HG03025 (cell line): ENCODE results near the gene PHIP.

Experiments used
- ATAC-seq: cut with Tn5 transposase; IDR thresholded peaks from one replicate; pipeline ENCODE4 v1.9.1; 2021; ENCODE audit warnings: mild to moderate bottlenecking, moderate library complexity; ENCODE audit not compliant: unreplicated experiment, low FRiP score

The PHIP gene

GRCh38 chr6:79028641-79029314 is 49.3 kb downstream of the PHIP start:
- no peak for ATAC-seq

GRCh38 chr6:79011940-79012339 is 66.1 kb downstream of the PHIP start:
- no peak for ATAC-seq

GRCh38 chr6:79010422-79010821 is 67.6 kb downstream of the PHIP start:
- ATAC-seq = no peak

- no peak for ATAC-seq
Measured at GRCh38 chr6:79009819-79010218, 68.2 kb downstream of the PHIP start.

- ATAC-seq = no peak
Measured at GRCh38 chr6:79005497-79005896, 72.6 kb downstream of the PHIP start.

DNA sequence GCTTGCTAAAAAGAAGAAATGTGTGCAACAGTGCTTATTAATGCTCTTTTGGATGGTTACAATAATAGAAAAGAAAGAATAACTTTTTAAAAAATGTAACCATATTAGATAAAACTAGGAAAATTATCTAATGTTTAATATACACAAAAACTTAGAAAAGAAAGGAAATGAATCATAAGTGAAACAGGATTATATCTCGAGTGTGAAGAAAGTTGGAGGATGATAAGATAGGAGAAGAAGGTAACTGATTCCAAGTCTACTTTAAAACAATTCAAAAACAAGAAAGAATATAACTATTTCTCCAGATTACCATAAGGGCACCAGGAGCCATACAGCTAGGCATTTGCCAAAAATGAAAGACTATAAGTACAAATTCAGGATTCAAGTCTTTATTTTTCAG is 73.0 kb downstream of the PHIP start:
- ATAC-seq = no peak

- ATAC-seq = no peak
Measured at GRCh38 chr6:79004239-79004638, 73.8 kb downstream of the PHIP start.

GRCh38 chr6:79001415-79001814 is 76.6 kb downstream of the PHIP start:
- ATAC-seq = no peak

DNA sequence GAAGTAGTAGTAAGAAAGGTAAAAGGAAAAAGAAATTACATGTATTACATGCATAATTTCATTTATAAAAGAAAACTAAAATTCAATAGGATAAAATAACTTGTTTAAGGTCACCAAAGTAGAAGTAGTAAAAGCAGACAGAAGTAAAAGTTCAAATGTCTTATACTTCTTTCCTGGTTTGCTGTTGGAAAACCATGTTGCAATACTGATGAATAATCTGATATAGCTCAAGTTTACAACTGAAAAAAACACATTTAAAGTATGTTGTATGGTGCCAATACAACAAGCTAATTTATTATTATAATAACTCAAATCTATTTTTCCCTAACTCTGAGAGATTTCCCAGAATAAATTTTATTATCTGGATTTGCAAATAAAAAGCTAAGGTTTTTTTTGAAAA is 78.3 kb downstream of the PHIP start:
- ATAC-seq = no peak

GRCh38 chr6:78995946-78996345 is 82.1 kb downstream of the PHIP start:
- no peak for ATAC-seq

DNA sequence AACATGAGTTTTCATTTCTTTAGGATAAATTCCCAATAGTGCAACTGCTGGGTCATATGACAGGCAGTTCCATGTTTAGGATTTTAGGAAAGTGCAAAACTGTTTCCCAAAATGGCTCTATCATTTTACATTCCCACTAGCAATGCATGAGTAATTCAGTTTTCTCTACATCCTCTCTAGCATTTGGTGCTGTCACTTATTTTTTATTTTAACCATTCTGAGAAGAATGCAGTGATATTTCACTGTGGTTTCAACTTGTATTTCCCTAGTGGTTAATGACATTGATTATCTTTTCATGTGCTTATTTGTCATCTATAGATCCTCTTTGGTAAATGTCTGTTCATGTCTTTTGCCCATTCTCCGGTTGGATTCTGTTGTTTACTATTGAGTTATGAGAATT is 82.7 kb downstream of the PHIP start:
- ATAC-seq = no peak

GRCh38 chr6:78993955-78994354 is 84.1 kb downstream of the PHIP start:
- no peak for ATAC-seq

- no peak for ATAC-seq
Measured at GRCh38 chr6:78989191-78989590, 88.9 kb downstream of the PHIP start.

DNA sequence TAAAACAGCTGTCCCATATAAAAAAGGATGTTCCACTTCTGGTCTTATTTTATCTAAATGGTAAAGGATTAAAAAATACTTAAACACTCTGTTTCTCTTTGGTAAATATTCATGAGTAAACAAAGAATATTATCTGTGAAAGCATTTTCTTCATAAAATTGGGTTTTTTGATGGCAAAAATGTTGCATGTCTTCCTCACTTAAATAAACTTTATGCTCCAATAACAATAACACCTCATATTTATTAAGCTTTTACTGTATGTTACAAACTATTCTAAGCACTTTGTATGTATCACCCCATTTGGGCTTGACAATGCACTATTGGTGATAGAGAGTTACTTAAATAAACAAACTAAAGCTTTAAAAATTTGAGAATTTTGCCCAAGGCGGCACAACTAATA is 91.9 kb downstream of the PHIP start:
- ATAC-seq = no peak

- ATAC-seq = no peak
Measured at GRCh38 chr6:78984225-78984950, 93.7 kb downstream of the PHIP start.

GRCh38 chr6:78967191-78967590 is 110.9 kb downstream of the PHIP start:
- no peak for ATAC-seq

DNA sequence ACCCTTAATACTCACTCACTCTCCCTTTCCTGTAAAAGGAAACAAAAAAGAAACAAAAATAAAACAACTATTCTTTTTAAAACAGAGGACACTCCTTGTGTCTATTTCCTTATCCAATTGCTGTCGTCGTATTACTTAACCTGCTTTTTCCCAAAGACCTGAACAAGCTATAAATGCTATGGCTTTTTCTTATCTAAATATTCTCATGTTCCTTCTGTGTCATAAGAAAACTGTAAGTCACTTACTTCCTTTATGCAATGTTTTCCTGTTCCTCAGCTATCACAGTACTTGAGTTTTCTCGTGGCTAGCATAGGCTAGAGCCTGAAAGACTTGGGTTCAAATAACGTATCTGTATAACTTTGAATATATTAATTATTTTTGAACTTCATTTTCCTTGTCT is 111.5 kb downstream of the PHIP start:
- ATAC-seq = no peak

DNA sequence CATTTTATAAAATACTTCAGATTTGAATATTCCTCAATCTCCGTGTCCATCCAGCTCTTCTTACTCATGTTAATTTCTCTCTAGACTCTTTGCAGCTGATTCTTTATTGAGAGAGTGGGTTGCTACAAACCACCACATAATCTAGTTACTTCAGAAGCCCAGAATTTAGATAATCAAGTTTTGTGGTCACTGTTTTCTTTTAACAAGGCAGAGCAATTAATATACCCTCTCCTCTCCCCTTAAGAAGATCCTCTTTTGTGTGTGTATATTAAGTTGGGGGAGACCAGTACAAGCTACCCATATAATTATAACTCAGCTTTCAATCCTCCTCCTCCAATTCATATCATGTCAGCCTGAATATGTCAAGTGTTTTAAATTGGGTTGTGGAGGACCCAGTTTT is 115.6 kb downstream of the PHIP start:
- ATAC-seq = no peak

- ATAC-seq = no peak
Measured at GRCh38 chr6:78954740-78955139, 123.3 kb downstream of the PHIP start.

DNA sequence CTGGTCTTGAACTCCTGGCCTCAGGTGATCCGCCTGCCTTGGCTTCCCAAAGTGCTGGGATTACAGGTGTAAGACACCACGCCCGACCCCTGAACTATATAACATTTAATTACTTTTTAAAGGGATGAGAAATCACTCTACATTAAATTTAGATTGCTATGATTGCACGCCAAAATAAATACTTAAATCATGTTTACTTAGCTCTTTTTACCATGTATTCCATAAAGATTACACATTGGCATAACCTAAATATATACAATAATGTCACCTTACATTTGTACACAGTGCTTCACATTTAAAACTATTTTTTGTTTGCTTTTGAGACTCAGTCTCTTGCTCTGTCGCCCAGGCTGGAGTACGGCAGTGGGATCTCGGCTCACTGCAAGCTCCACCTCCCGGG is 124.3 kb downstream of the PHIP start:
- no peak for ATAC-seq

DNA sequence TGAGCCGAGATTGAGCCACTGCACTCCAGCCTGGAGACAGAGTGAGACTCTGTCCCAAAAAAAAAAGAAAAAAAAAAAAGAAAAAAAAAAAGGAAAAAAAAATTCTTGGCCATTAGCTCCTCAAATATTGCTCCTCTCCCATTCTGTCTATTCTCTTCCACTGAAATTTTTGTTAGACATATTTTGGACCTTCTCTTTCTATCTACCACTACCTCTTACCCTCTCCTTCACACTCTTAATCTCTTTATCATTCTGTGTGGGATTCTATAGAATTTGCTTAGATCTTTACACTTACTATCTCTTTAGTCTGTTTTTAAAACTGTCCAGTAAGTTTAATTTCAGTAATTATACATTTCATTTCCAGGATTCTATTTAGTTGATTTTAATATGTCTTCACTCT is 125.7 kb downstream of the PHIP start:
- ATAC-seq = no peak

DNA sequence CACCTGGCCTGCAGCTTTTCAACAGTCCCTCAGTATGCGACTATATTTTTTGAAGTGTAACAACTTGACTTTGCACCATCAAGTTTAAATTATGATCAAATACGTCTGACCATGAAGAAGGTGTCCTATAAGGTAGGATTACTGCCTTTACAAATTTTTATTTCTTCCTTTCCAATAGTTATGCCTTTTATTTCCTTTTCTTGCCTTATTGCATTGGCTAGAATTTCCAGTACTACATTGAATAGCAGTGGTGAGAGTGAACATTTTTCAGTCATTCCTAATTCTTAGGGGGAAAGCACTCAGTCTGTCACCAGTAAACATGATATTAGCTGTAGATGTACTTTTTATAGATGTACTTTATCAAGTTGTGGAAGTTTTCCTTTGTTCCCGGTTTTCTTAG is 129.3 kb downstream of the PHIP start:
- ATAC-seq = no peak
